GM19452 (cell line): ENCODE measurements around the gene PXK.
"Not testable (repeated sequence)": the region's sequence is repeated elsewhere in the genome, so short reads cannot be mapped to it uniquely, and the experiment has no call there.

ENCODE experiments used
- ATAC-seq: cut with Tn5 transposase; IDR thresholded peaks from one replicate; pipeline ENCODE4 v1.9.1; 2021; ENCODE audit not compliant: unreplicated experiment

Gene PXK

DNA sequence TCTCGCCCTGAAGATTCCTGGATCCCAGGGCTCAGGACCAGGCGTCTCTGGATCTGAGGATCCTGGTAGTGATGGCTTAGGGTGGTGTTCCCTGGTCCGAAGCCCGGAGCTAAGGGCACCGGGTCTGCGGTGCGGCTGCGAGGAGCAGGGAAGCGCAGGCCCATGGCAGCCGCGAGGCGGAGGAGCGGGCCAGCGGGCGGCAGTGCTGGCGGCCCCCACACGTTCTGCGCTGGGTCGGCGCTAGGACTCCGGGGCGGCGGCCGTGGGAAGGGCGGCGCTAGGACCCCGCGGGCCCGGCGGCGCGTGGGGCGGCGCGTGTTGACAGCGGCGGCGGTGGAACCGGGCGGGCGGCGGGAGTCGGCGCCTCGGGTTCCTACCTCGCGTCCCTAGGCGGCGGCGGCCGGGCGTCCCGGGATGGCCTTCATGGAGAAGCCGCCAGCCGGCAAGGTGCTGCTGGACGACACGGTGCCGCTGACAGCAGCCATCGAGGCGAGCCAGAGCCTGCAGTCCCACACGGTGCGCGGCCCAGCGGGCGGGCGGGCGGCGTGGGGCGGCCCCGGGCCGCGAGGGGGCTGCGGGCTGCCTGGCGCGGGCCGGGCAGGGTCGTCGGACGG, at the start of gene PXK:
TSS of gene PXK (plus strand) at position 318 of the 614 bp plus-strand sequence. CDS start at position 415, 97 bp downstream.
- ATAC-seq: peak; percentile 91

- ATAC-seq: no peak
Observed at GRCh38 chr3:58285334-58285733, 47.4 kb upstream of the PXK start.

DNA sequence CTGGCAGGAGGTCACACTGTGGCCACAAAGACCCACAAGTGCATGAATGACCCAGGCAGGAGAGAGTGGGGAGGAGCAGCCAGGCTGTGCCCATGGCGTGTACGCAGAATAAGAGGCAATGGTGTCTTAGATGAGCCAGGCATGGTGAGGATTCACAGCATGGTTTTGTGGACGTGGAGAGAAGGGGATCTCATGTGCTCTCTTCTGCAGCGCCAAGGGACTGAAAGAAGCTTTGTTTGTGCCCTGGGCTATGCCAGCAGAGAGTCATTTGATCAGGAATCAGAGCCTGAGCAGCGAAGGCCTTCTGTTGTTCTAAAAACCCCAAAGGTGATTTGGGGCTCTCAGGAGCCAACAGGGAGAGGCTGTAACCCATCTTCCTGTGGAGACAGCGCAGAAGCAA, 45.3 kb upstream of the PXK start:
- ATAC-seq: no peak

GRCh38 chr3:58288011-58288728, 44.5 kb upstream of the PXK start:
- no peak for ATAC-seq

- not testable (repeated sequence) for ATAC-seq
Observed at GRCh38 chr3:58288964-58289613, 43.6 kb upstream of the PXK start.

GRCh38 chr3:58290446-58290845, 42.2 kb upstream of the PXK start:
- ATAC-seq: not testable (repeated sequence)

DNA sequence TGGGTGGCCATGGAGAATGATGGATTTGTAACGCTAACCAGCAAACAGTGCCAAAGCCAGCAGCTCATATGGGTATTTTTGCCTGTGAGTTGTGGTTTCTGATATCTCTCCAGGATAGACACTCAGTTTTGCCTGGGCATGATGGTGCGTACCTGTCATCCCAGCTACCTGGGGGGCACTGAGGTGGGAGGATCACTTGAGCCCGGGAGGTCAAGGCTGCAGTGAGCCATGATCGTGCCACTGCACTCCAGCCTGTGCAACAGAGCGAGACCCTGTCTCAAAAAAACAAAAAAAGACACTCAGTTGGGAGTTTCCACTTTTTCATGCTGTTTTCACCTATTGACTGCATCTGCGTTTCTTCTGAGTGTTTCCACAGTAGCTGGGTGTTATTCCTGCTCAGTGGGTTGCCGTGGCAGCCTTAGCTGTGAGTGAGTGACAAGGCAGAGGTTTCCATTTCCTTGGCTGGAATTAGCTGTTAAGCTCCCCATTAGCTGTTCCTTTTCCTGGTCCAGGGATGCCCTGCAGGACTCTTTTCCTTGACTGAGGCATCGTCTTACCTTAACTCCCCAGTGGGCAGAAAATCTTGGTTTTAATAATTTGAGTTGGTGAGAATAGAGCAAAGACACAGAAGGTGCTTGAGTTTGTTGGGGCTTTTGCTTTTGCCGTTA, 40.9 kb upstream of the PXK start:
- ATAC-seq: no peak

DNA sequence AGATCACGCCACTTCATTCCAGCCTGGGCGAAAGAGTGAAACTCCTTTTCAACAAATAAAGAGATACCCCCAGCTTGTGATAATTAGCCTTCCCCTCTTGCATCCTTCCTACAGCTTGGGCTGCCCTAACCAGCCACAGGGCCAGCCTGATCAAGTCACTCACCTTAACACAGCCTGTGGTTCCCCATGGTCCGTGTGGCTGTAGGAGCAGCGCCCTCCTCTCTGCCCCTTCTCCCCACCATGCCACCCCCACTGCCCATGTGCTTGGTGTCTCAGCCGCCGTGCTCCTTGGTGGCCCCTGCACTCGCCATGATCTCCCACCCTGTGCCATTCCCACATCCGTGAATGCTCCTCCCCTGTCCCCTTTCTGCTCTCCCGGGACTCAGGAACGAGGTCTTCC, 39.8 kb upstream of the PXK start:
- ATAC-seq: no peak

GRCh38 chr3:58293516-58293915, 39.2 kb upstream of the PXK start:
- ATAC-seq: no peak

- no peak for ATAC-seq
Observed at GRCh38 chr3:58296269-58296668, 36.4 kb upstream of the PXK start.

GRCh38 chr3:58296843-58297242, 35.8 kb upstream of the PXK start:
- no peak for ATAC-seq

GRCh38 chr3:58298190-58298589, 34.5 kb upstream of the PXK start:
- ATAC-seq: no peak

GRCh38 chr3:58299075-58299474, 33.6 kb upstream of the PXK start:
- ATAC-seq: no peak

- no peak for ATAC-seq
Observed at GRCh38 chr3:58299839-58300516, 32.7 kb upstream of the PXK start.

- ATAC-seq: peak; percentile 93
Observed at GRCh38 chr3:58305882-58306711, 26.6 kb upstream of the PXK start, which contains the start of the genes HTD2 and RPP14. Gene HTD2 (plus strand): TSS chr3:58306520. CDS start chr3:58317614, 11,094 bp downstream. Gene RPP14 (plus strand): TSS chr3:58306245. CDS start chr3:58310330, 4,085 bp downstream.

GRCh38 chr3:58307639-58308215, 25.0 kb upstream of the PXK start:
- no peak for ATAC-seq

DNA sequence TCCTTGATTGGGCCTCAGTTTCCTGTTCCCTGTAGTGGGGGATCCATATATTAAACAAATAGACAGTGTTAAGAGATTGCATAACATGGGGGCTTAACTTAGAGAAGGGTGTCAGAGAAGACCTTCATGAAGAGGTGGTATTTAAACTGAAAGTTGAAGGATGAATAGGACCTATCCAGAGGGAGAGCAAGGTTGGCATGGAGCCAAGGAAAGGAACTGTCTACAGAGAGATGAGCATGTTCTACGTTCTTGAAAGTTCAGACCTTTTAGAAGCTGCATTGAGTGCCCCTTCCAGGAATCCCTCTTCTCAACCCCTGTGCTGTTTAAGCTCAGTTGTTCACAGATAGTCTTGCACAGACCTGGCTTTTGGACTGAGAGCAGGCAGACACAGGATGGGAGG, 24.0 kb upstream of the PXK start:
- no peak for ATAC-seq

GRCh38 chr3:58317811-58318210, 14.9 kb upstream of the PXK start:
- ATAC-seq: no peak

DNA sequence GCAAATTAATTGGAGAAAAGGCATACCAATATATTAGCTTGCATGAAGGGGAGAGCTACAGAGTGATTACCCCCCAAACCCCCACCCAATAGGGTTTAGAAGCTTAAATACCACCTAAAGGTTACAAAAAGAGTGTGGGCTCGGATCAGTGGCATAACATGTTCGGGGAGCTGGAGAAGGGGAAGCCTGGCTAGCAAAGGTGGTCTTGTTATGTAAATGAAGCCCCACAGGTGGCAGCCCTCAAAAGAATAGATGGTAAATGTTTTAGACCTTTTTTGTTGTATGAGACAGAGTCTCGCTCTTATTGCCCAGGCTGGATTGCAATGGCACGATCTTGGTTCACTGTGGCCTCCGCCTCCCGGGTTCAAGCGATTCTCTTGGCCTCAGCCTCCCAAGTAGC, 10.9 kb upstream of the PXK start:
- no peak for ATAC-seq

DNA sequence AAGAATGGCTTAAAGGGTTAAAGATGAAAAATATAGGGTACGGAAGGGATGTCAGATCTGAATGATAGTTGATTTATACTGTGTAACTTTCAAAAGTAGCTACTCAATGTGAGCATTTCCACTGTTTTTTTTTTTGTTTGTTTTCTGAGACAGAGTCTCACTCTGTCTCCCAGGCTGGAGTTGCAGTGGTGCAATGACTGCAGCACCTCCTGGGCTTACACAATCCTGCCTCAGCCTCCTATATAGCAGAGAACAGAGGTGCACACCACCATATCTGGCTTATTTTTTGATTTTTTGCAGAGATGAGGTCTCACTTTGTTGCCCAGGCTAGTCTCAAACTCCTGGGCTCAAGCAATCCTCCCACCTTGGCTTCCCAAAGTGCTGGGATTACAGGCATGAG, 9.9 kb upstream of the PXK start:
- ATAC-seq: no peak
